Stomach (tissue), 4 donors: ENCODE measurements around the gene DLX2.

ENCODE experiments used
- CTCF ChIP-seq, 7 experiments: fragments of 450-650 bp in 4 of 7; fragments of 200-600 bp in 3 of 7; sonication (generic) in 3 of 7; IDR thresholded peaks; one replicate each; pipeline ENCODE4 v1.5.1; 2016 to 2019; ENCODE audit warnings: antibody characterized with exemption in 7 of 7, control low read depth in 2 of 7, mild to moderate bottlenecking in 1 of 7
- EP300 ChIP-seq: sonication (generic); formaldehyde crosslinking; IDR thresholded peaks from one replicate; pipeline ENCODE4 v1.6.1; 2017; ENCODE audit warnings: antibody characterized with exemption
- POLR2A ChIP-seq, 4 donors: fragments of 450-650 bp; IDR thresholded peaks; one replicate each; pipeline ENCODE4 v1.6.1; 2016; ENCODE audit warnings: antibody characterized with exemption in 4 of 4, control low read depth in 2 of 4, mild to moderate bottlenecking in 1 of 4, moderate library complexity in 1 of 4
- POLR2AphosphoS5 ChIP-seq, 3 donors: sonication (generic); formaldehyde crosslinking; IDR thresholded peaks; one replicate each; pipeline ENCODE4 v1.6.1; 2016; ENCODE audit warnings: antibody characterized with exemption in 3 of 3

- TF ChIP-seq CTCF (IDR thresholded peaks at IDR 0.05) (no peak), POLR2A (IDR thresholded peaks at IDR 0.05) (no peak), POLR2AphosphoS5 (IDR thresholded peaks at IDR 0.05) (no peak), EP300 (no peak)
Measured at GRCh38 chr2:172082105-172082943, 20.4 kb downstream of the DLX2 start.
